OCI-LY3 (cell line): Measurements from ENCODE around the gene HPGDS.
"Not testable (repeated sequence)": the region's sequence is repeated elsewhere in the genome, so short reads cannot be mapped to it uniquely, and the experiment has no call there.

Experiments
- CTCF ChIP-seq: fragments of 200-600, 300-600 bp; sonication (generic); IDR thresholded peaks from 2 replicates; pipeline ENCODE4 v1.5.1; 2014; ENCODE audit warnings: antibody characterized with exemption, low read length, low read depth
- EZH2phosphoT487 ChIP-seq: fragments of 200-600 bp; shearing (Covaris generic); IDR thresholded peaks from 2 replicates; pipeline ENCODE4 v1.6.1; 2018; ENCODE audit warnings: antibody characterized with exemption, mixed run types, low read depth

GRCh38 chr4:94295473-94295872 lies 47.2 kb downstream of the HPGDS start:
- not testable (repeated sequence) for TF ChIP-seq CTCF, EZH2phosphoT487
